ENCODE data around the gene NXNL2.

The NXNL2 gene

DNA sequence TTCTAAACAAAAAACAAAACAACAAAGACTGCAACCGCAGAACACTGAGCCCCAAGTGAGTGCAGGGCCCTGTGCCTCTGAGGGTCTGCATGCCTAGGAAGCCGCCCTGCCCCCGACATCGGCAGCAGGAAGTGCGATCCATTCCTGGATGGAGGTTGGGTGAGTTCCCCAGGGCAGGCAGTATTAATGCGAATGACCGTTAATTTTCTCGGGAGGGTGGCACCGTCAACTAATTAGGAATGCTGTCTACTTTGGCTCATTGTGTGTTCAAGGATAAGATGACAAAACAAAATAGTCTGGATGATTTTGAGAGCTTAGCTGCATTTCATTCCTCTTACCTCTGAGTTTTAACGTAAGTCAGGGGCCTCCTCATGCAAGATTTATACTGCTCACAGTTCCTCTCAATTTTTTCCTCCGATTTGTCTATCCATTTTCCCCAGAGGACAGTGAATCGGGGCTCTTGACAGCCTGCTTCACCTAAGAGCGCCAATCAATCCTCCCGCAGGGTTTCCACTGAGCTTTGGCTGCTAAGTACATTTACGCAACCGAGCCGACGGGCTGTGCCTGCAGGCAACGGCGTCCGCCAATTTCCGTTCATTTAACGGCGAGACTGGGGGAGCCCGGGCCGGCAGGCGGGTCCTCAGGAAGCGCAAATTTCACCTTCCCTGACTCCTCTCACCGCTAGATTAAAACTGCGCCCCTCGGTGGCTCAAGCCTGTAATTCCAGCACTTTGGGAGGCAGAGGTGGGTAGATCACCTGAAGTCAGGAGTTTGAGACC lies 2.9 kb upstream of the NXNL2 start:
- no peak for DNase-seq (ENCODE audit: low read depth)

DNA sequence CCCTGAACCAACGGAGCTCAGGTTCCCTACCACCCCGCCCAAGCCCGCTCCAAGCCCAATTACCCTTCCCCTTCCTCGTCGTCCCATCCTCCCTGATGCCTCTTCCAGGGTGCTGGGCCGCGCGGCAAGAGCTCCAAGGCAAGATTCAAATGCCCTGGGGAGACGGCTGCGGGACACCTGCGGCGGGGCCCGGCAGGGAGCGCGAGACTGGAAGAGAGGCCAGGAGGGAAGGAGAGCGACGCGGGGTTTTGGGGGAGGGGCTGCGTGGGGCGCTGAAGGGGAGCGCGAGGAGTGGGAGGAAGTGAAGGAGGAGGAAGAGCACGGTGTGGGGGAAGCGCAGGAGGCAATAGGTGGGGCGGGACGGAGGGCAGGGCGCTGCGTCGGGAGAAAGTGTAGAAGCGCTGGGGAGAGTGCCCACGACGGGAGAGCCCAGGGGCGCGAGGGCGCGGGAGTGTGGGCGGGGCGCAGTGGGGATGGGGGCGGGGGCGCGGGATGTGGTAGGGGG lies 975 bp upstream of the NXNL2 start:
- peak; percentile 61 for DNase-seq (ENCODE audit: low read depth)

DNA sequence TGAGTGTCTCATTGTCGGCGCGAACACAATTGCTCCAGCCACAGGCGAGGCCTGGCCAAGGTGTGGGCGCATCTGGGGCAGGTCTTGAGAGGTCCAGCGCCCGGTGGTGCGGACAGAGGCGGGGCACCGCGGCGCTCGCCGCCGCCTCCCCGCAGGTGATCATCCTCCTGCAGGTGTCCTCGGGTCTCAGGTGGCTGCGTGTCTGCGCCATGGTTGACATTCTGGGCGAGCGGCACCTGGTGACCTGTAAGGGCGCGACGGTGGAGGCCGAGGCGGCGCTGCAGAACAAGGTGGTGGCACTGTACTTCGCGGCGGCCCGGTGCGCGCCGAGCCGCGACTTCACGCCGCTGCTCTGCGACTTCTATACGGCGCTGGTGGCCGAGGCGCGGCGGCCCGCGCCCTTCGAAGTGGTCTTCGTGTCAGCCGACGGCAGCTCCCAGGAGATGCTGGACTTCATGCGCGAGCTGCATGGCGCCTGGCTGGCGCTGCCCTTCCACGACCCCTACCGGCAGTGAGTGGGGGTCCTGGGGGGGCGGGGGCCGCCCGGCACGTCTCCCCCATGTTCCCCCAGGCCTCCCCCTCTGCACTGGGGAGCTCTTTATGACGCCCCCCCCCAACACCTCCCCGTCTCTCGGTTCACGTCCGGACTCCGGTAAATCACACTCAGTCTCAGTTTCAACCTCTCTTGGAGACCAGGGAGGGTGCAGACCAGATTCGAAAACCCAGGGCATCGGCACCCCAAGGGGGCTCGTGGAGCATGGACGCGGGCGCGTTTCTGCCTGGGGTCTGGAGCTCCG lies 446 bp downstream of the NXNL2 start:
- no peak for DNase-seq (ENCODE audit: low read depth)

DNA sequence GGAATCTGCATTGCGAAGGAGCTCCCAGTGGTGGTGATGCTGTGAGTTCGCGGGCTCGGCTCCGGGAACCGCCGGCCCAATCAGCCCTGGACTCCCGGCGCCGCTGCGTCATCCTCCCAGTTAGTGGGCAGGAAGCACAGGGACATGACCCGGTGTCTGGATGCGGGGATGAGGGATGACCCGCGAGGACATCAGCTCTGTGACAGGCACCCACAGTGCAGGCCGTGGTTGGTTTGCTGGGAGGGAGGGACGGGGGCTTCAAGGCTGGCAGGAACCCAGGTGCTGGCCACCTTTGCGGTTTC lies 996 bp downstream of the NXNL2 start:
- no peak for DNase-seq (ENCODE audit: low read depth)

DNA sequence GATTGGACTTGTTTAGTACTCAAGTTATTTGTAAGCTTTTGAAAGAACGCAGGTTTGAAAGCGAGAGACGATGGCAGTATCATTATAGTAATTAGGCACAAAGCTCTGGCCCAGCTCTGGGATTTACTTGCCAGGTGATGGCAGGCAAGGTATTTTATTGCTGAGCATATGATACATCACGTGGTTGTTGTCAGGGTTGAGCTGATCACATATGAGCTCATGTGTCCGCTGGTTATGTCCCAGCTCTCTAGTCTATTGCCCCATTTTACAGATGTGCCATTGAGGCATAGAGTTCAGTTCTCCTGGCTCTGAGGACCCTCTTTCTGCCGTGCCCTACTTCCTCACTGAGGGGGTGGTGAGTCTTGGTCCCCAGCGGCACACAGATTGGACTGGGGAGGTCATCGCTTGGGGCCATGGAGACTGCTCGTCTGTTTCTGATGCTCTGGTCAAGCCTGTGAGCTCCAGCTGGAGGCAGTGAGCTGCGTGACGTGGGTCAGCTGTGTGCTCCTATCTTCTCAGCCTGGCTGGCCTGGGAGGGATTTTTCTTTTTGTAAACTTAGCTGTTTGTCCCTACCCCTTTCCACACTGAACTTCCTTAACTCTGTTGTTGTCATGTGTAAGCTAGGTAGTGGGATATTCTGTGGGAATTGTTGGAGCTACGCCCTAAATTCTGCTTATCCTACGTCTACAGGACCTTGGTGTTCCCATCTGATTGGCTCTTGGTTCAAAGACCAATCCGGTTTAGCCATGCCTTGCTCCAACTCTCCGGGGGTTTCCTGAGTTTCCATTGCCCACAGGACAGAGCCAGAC lies 2.2 kb downstream of the NXNL2 start:
- no peak for DNase-seq (ENCODE audit: low read depth)

DNA sequence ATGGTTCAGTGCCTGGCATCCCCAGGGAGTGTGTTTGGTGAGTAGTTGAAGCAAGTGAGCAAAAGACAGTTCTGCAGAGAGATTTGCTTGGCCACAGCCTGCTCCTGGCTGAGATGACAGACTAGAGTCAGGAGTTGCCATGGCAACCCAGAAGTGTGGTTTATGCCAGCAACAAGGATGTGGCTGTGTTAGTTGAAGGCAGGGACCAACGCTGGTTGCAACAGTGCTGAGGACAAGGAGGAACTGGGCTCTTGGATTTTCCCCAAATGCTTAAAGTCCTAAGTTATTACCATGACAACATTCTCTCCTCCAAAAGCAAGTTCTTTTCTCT lies 2.7 kb downstream of the NXNL2 start:
- no peak for DNase-seq (ENCODE audit: low read depth)

DNA sequence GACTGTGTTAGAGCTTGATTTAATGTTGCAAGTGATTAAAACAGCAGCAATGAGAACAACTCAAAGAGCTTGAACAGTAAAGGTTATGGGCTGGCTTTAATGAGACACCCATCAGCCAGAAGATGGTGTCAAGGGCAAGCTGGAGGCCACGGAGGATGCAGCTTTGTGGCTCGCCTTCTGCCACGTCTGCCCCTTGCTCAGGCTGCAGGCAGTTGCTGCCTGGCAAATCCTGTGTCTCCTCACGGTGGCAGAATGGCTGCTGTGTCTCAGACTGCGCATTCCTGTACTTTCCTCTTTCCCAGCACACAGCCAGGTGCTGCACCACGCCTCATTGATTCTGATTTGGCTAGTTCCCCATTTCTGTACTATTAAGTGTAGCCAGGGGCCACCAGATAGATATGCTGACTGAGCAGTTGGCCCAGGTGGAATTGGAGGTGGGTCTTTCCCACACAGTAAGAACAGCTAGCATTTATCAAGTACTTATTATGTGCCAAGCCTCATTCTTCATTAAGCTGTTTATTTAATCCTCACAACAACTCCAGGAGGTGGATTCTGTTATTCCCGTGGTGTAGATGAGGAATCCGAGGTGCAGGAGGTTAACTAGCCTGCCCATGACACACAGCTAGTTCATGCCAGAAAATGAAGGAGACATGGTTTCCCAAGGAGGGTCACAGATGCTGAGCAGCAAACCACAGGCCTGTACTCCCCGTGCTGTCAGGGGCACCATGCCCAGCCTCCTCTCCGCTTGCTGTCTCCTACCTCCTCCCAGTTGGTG lies 3.5 kb downstream of the NXNL2 start:
- DNase-seq (ENCODE audit: low read depth): no peak

DNA sequence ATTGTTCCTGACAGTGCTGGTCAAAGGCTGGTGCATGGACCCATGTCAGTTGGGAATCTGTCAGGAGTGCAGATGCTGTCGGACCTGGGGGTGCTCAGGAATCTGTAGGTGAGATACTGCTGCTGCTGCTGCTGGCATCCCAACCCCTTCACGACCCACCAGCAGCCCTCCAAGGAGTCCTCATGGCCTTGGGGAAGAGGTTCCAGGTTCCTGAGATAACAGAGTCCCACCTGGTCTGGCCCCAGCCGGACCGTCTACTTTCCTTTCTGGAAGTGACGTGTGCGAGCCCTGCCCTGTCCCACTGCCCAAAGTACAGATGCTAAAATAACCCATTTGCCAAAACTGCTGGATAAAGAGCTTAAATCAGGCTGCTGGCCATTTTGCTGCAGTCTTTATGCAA lies 4.3 kb downstream of the NXNL2 start:
- DNase-seq (ENCODE audit: low read depth): no peak

DNA sequence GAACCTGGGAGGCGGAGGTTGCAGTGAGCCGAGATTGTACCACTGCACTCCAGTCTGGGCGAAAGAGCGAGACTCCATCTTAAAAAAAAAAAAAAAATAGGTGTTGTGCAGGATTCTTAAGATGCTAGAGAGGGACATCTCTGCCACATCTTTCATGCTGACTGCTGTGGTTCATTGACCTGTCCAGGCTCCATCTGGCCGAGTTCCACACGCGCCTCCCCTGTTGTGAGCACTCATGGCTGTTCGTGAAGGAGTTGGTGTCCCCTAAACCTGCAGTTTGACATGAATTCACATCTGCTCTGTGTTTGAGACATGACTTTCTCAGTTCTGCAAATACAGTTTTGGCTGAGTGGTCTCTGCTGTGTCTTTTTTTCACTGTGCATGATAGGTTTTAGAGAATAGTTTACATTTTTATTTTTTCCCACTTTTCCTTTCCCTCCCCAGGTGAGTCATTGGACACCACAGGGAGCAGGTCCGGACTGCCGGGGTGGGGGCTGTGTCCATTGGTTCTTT lies 5.3 kb downstream of the NXNL2 start:
- no peak for DNase-seq (ENCODE audit: low read depth)

DNA sequence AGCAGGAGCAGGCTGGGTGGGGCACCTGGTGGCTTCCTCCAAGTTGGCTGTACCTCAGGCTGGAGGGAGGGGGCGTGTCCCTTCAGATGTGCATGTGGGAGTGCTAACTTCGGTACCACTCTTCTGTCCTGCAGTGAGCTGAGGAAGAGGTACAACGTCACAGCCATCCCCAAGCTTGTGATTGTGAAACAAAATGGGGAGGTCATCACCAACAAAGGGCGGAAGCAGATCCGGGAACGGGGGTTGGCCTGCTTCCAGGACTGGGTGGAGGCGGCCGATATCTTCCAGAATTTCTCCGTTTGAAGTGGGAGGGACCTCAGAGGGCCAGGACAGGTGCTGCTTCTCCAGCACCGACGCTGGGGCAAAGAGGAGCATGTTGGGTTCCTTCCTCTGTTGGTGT lies 9.3 kb downstream of the NXNL2 start:
- DNase-seq (ENCODE audit: low read depth): no peak

DNA sequence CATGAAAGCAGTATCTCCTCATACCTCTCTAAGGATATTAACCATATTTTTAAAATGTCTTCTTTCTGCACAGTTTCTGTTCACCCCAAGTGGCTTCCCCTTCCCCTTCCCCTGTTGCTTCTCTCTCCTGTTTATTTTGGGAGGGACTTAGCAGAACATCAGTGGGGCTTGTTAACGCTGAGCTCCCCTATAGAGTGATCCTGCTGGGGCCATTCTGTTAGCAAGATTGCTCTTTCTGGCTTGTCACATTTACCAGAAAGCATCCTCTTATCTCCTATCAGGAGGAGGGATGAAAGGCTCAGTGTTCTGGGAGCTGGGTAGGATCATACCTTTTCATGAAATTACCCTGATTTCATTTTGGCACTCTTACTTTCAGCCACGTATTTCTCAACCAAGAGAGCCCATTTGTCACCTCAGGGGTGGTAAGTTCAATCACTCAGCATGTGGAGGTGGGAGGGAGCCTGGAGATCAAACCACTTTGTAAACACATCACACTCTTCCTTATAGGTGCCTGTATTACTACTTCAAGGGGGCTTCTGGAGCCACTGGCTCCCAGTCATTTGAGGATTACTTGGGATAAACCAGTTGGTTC lies 16.7 kb downstream of the NXNL2 start:
- no peak for DNase-seq (ENCODE audit: low read depth)

DNA sequence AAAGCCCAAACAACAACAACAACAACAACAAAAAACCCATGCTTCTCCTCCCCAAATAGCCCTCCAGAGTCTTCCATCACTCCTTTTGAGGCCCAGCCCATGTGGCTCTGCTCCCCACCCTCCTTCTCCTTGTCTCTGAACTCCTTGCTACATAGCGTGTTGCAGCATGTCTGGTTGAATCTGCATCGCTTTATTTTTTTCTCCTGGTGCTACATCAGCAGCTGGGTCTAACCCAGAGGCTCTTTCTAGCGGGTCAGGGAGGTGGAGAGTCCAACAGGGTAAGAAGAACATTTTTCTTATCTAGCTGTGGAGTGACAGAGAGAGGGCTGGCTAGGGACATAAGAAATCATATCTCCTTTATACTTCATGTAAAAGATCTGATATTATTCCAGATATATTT lies 18.4 kb downstream of the NXNL2 start:
- no peak for DNase-seq (ENCODE audit: low read depth)

DNA sequence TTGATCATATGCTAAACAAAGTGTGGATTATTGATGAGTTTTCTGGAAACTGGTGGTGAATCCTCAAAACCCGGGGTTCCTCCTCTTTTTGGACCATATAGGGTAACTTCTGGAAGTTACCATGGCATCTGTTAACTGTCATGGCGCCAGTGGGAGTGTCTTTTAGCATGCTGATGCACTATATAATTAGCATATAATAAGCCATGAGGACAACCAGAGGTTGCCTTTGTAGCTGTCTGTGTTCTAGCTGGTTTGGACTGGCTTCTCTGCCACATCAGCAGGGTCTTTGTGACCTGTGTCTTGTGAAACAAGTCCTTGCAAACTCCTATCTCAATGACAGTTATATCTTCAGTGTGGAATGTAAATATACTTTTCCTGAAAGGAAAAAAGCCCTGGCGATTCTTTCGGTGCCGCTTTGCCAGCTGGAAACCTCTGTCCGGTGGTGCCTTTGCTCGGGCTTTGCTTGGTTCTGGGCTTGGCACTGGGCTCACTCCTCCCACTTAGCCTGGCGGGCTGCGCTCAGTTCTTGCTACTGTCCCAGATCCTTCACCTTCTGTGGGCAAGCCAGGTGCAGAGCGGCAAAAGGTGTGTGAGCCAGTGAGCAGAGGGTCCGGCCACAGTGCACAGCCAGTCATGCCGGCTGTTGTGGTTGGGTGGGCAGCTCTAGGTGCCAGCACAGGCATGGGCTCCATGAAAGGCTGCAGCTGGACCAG lies 20.4 kb downstream of the NXNL2 start:
- DNase-seq (ENCODE audit: low read depth): no peak

DNA sequence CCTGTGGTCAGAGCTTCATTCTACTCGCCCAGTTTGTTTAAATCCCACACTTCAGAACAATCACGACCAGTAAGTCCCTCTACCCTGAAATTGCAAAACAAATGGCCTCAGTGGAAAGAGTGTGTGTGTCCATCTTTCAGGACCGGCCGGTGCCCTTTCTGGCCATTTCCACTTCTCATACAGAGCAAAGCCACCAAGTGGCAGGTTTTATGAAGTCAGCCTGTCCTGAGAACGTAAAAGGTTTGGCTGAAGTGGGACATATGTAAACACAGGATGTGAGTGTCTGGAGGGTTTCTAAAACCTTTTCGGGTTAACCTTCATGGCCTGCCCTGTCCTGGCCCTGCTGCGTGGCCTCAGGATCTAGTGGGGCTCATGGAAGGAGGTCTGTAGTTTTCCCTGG lies 24.7 kb downstream of the NXNL2 start:
- no peak for DNase-seq (ENCODE audit: low read depth)

DNA sequence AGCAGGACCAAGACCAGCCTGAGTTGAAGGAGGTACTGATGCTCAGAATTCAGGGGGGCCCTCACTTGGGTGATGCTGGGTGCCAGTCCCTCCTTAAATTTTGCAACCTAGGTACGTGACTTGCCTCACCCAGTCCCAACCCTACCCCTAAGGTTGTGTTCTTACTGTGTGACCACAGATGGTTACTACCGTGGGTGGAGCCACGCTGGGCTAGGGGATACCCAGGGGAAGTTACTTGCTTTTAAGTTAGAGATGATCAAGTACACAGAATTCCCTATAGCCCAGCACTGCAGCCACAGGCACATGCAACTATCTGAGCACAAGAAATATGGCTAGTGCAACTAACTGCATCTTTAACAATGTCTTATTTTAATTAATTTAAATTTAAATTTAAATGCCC lies 32.9 kb downstream of the NXNL2 start:
- DNase-seq (ENCODE audit: low read depth): no peak

DNA sequence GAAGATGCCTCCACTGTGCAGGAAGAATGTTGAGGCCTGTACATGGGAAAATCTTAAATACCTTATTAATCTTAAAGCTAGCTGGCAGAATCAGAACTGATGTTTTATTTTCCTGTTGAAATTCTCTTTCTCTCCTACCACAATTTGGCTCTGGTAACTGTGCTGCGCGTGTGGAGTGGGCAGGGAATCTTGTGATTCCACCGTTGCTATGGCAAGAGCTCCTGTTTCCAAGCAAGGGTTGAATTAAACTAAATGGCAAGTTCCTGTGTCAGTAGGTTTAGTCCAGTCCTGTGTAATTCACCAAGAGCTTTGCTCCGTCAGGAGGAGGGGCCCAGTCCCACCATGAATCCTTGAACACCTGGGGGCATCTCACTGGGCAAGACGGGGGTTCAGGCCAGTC lies 36.4 kb downstream of the NXNL2 start:
- no peak for DNase-seq (ENCODE audit: low read depth)

DNA sequence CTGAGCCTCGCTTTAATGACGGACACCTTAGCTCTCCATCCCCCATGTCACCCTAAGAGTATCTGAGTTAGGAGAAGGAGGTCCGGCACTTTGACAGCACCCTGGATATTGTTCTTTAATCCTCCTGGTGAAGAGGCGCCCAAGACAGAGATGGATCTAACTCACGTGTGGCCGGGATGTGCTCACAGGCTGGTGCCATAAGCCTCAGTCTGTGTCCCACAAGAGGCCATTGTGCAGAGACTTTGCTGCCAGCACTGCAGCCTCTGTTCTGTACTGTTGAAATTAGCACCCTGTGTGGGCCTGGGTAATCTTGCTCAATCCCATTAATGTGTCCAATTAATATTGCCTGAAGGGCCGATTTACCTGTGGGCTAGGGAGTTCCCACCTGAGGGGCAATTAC lies 37.7 kb downstream of the NXNL2 start:
- DNase-seq (ENCODE audit: low read depth): no peak

DNA sequence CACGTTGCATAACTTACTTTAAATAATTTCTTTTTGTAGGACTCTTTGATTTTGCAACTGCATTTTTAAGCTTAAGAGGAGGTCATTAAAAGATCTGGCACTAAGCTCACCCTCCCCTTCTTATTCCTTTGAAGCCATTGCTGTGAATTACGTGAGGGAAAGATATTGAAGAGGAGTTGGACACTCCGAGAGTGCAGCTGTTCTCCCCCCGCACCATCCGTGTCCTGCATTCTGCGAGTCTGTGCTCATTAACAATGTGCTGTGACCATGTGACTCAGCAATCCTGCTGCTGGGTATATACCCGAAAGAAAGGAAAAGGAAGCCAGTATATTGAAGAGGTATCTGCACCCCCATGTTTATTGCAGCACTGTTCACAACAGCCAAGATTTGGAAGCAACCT lies 40.0 kb downstream of the NXNL2 start:
- DNase-seq (ENCODE audit: low read depth): no peak

DNA sequence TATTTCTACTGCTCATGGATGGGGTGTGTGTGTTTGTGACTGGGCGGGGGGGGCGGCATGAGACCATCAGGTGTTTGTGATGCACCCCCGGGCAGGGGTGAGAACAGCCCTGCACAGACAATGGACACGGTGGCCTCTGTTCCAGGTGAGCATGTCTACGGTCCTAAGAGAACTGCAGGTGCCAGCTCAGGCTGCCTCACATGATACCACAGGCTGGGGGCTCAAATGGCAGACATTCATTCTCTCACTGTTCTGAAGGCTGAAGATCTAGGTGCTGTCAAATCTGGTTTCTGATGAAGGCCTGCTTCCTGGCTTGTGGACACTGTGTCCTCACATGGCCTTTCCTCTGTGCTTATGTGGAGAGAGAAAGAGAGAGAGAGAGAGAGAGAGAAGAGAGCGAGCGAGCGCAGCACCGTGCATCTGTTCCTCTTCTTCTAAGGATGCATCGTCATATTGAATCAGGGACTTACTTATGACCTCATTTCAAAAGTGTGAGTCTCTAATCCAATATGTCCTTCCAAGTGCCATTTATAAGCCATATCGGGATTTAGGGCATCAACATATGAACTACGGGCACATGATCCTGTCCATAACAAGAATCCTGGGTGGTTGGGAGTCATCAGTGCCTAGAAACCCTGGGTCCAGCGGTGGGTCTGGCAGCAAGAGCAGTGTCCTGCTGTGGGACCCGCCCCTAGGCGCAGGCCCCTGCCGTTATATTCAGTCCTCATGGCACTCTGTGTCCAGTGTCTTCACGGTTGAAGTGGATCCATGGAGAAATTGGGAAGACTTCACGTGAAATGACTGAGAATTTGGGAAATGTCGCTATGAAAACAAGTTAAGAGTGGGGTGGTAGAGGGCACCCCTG lies 42.5 kb downstream of the NXNL2 start:
- DNase-seq (ENCODE audit: low read depth): no peak

Measured in HS-27A (cell line).